Right atrium auricular region (tissue), 2 donors: ENCODE data around the gene SDC3. TPM values are rescaled to one million over a fixed set of nuclear protein-coding genes. Genes with fewer than 3 reads are reported as not detected.
A peak's percentile ranks its signal among the peaks of the same experiment; 100 is the strongest.

ENCODE experiments used
- DNase-seq: peaks from one replicate; pipeline ENCODE4 v3.0.0-alpha.2; 2019; ENCODE audit warnings: low spot score
- H3K27ac ChIP-seq, 2 donors: fragments of 200-600 bp; sonication (generic); 1 replicate in 1 of 2; 2 replicates in 1 of 2; pipeline ENCODE4 v1.5.1; 2016 to 2019
- H3K27me3 ChIP-seq, 2 donors: fragments of 200-600 bp; sonication (generic); one replicate each; pipeline versions ENCODE4 v1.5.1 to v1.6.0; 2017 to 2019
- H3K36me3 ChIP-seq: fragments of 200-600 bp; sonication (generic); one replicate; pipeline ENCODE4 v1.5.1; 2016
- H3K4me1 ChIP-seq, 2 donors: fragments of 200-600 bp; sonication (generic); one replicate each; pipeline versions ENCODE4 v1.5.1 to v1.6.0; 2017 to 2019
- H3K4me3 ChIP-seq, 2 donors: fragments of 200-600 bp; sonication (generic); 1 replicate in 1 of 2; 2 replicates in 1 of 2; pipeline ENCODE4 v1.5.1; 2017 to 2019; ENCODE audit warnings: mild to moderate bottlenecking in 1 of 2, moderate library complexity in 1 of 2
- H3K9me3 ChIP-seq, 2 donors: fragments of 200-600 bp; sonication (generic); one replicate each; pipeline ENCODE4 v1.5.1; 2019
- total RNA-seq, 2 donors: library from RNA; depleted of rRNA; stranded (reverse); fragments of >200 nt; gene quantifications; one replicate each; pipeline ENCODE4 v1.1.0, GENCODE V29; 2016
- TF ChIP-seq, protein P1 (sequence below), 2 donors: fragments of 200-600 bp; sonication (generic); IDR thresholded peaks; one replicate each; pipeline ENCODE4 v1.5.1; 2019; ENCODE audit warnings: antibody characterized with exemption in 2 of 2

Gene SDC3
- total RNA-seq, 2 donors from 2014 or later = 15.9 to 43.8 TPM

DNA sequence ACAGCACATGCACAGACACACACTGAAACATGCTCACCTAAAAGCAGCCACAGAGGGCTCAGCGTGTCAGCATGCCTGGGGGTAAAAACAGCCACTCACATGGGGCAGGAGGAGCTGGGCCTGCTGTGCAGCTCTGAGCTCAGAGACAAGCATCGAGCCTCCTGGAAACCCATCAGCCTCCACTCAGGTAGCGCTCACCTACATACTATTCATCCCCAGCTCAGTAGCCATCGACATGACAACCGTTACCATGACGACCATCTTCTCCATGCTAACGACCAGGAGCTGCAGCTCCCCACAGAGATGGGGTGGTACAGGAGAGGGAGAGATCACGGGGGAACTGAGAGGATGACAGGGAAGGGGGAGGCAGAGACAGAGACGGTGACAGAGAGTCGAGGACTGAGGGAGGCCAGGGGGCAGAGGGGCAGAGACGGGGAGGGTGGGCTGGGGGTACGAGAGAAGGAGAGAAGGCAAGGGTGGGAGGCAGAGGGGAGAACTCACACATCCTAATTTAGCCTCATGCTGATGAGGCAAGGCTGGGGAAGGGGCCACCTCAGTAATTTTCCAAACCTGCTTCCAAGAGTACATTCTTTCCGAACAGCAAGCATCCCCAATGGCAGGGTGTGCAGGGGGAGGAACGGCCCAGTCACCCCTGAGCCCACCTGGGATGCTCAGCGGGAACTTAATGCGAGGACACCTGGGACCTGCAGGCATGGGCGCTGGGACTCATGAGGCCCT, 28.4 kb downstream of the SDC3 start:
- Histone ChIP-seq H3K9me3 (no peaks in the 10 kb centered on the region), H3K36me3 (peaks cover 6% of the 10 kb centered on the region), H3K27me3 (no peaks in the 10 kb centered on the region), H3K27ac (peak overlapping the region in 1 of 2 donors; percentile 40), H3K4me1 (peaks cover 0 to 32% of the 10 kb centered on the region in 2 donors), H3K4me3 (no peak overlapping the region)
- DNase-seq = no peak
- TF ChIP-seq, protein P1, sequence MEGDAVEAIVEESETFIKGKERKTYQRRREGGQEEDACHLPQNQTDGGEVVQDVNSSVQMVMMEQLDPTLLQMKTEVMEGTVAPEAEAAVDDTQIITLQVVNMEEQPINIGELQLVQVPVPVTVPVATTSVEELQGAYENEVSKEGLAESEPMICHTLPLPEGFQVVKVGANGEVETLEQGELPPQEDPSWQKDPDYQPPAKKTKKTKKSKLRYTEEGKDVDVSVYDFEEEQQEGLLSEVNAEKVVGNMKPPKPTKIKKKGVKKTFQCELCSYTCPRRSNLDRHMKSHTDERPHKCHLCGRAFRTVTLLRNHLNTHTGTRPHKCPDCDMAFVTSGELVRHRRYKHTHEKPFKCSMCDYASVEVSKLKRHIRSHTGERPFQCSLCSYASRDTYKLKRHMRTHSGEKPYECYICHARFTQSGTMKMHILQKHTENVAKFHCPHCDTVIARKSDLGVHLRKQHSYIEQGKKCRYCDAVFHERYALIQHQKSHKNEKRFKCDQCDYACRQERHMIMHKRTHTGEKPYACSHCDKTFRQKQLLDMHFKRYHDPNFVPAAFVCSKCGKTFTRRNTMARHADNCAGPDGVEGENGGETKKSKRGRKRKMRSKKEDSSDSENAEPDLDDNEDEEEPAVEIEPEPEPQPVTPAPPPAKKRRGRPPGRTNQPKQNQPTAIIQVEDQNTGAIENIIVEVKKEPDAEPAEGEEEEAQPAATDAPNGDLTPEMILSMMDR (IDR thresholded peaks at IDR 0.05) = no peak

GRCh38 chr1:30879126-30879786, 29.3 kb downstream of the SDC3 start:
- H3K27ac ChIP-seq = peak overlapping the region in 1 of 2 donors; percentile 49
- peaks cover 0 to 32% of the 10 kb centered on the region in 2 donors for H3K4me1 ChIP-seq
- H3K27me3 ChIP-seq = no peaks in the 10 kb centered on the region
- peaks cover 8% of the 10 kb centered on the region for H3K36me3 ChIP-seq
- DNase-seq = no peak
- no peaks in the 10 kb centered on the region for H3K9me3 ChIP-seq
- TF ChIP-seq, protein P1 (IDR thresholded peaks at IDR 0.05) = no peak
- no peak overlapping the region for H3K4me3 ChIP-seq

DNA sequence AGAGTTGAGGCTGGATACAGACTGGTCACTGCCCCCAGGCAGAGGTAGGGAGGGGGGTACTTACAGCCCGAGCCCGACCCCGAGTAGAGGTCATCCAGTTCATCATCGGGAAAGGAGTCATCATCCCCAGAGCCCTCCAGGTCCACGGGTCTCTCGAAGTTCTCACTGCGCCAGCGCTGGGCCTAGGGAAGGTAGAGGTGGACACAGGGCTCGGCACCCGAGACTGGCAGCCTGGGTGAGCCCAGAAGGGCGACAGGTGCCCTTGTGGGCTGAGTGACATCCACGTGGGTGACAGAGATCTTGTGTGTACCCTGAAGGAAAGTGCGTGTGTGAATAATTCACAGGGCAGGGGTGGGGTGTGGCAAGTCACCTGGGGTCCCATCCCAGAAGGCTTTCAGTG, 30.0 kb downstream of the SDC3 start:
- H3K36me3 ChIP-seq = peaks cover 15% of the 10 kb centered on the region
- no peaks in the 10 kb centered on the region for H3K9me3 ChIP-seq
- peak overlapping the region in 1 of 2 donors; percentile 49 for H3K27ac ChIP-seq
- no peak overlapping the region for H3K4me3 ChIP-seq
- DNase-seq = no peak
- H3K27me3 ChIP-seq = no peaks in the 10 kb centered on the region
- TF ChIP-seq, protein P1 (IDR thresholded peaks at IDR 0.05) = no peak
- H3K4me1 ChIP-seq = peaks cover 0 to 32% of the 10 kb centered on the region in 2 donors

- no peak for DNase-seq
- H3K27me3 ChIP-seq = no peaks in the 10 kb centered on the region
- H3K36me3 ChIP-seq = peaks cover 20% of the 10 kb centered on the region
- H3K27ac ChIP-seq = peak overlapping the region; percentile 48 to 49
- peaks cover 0 to 32% of the 10 kb centered on the region in 2 donors for H3K4me1 ChIP-seq
- TF ChIP-seq, protein P1 (IDR thresholded peaks at IDR 0.05) = no peak
- H3K4me3 ChIP-seq = no peak overlapping the region
- H3K9me3 ChIP-seq = peaks cover 0 to 3% of the 10 kb centered on the region in 2 donors
Observed at GRCh38 chr1:30878016-30878415, 30.5 kb downstream of the SDC3 start.

GRCh38 chr1:30877205-30877912, 31.2 kb downstream of the SDC3 start:
- Histone ChIP-seq H3K27ac (peak overlapping the region; percentile 48 to 49), H3K36me3 (peaks cover 27% of the 10 kb centered on the region), H3K4me3 (no peak overlapping the region), H3K4me1 (peaks cover 0 to 32% of the 10 kb centered on the region in 2 donors), H3K27me3 (no peaks in the 10 kb centered on the region), H3K9me3 (peaks cover 0 to 10% of the 10 kb centered on the region in 2 donors)
- peak; percentile 91 for DNase-seq
- TF ChIP-seq, protein P1 (IDR thresholded peaks at IDR 0.05) = no peak
